Measurements from ENCODE around the gene ABLIM2. TPM values are rescaled to one million over a fixed set of nuclear protein-coding genes. Genes with fewer than 3 reads are reported as not detected.

ABLIM2 gene
- total and polyA plus RNA-seq, 2 of the 13 experiments (the other 11 are each of a cell fraction or from before 2014, with no cell fraction given), result 0.20 to 0.37 TPM

- TF ChIP-seq ZNF510 (CRISPR knock-in tag; IDR thresholded peaks at IDR 0.05; ENCODE audit: low read depth), result 0 out of 2 replicates have a peak, but pooled peaks have one; percentile 68
- no peak for TF ChIP-seq ELK4 (CRISPR knock-in tag; IDR thresholded peaks at IDR 0.05; ENCODE audit: borderline replicate concordance)
- no peak for TF ChIP-seq ZNF775 (CRISPR knock-in tag; IDR thresholded peaks at IDR 0.05; ENCODE audit: borderline replicate concordance)
- TF ChIP-seq TARDBP (CRISPR knock-in tag; IDR thresholded peaks at IDR 0.05), result 0 out of 2 replicates have a peak, but pooled peaks have one; percentile 43
- TF ChIP-seq ZBTB3 (CRISPR knock-in tag; IDR thresholded peaks at IDR 0.05; ENCODE audit: borderline replicate concordance, low read depth), result 0 out of 2 replicates have a peak, but pooled peaks have one; percentile 35
- peak; percentile 6; the same call in 1 of the 2 replicates for TF ChIP-seq CTCF (CRISPR knock-in tag; IDR thresholded peaks at IDR 0.05)
- TF ChIP-seq SETDB1 (CRISPR knock-in tag; IDR thresholded peaks at IDR 0.05; ENCODE audit: borderline replicate concordance), result 0 out of 2 replicates have a peak, but pooled peaks have one; percentile 35
- no peak for TF ChIP-seq LRRFIP1 (CRISPR knock-in tag; conservative IDR thresholded peaks at IDR 0.05)
- TF ChIP-seq ZNF605 (CRISPR knock-in tag; IDR thresholded peaks at IDR 0.05), result peak; percentile 49; the same call in 1 of the 2 replicates
- no peak for TF ChIP-seq ZNF513 (CRISPR knock-in tag; conservative IDR thresholded peaks at IDR 0.05)
- peak in 1 of 2 experiments; percentile 80; a peak in 2 of 4 replicates for TF ChIP-seq POLR2A (IDR thresholded peaks at IDR 0.05; ENCODE audit: insufficient read depth in 1 of 2, low read depth in 2 of 2, low read length in 2 of 2)
- no peak for TF ChIP-seq ETV6 (CRISPR knock-in tag; conservative IDR thresholded peaks at IDR 0.05)
- no peak for TF ChIP-seq HOMEZ (CRISPR knock-in tag; IDR thresholded peaks at IDR 0.05; ENCODE audit: low read depth)
- TF ChIP-seq TSC22D2 (CRISPR knock-in tag; IDR thresholded peaks at IDR 0.05; ENCODE audit: borderline replicate concordance), result no peak
- peak; percentile 62; the same call in 1 of the 2 replicates for TF ChIP-seq RBFOX2 (IDR thresholded peaks at IDR 0.05; ENCODE audit: low read depth, low read length)
- TF ChIP-seq PREB (CRISPR knock-in tag; IDR thresholded peaks at IDR 0.05), result no peak
- peak; percentile 32; the same call in 1 of the 2 replicates for TF ChIP-seq PHF20 (CRISPR knock-in tag; IDR thresholded peaks at IDR 0.05)
Observed at GRCh38 chr4:8158710-8159536, at the start of gene ABLIM2 (continued).

Data from HepG2 (cell line).